Measurements from ENCODE around the gene PARP16.

GRCh38 chr15:65248511-65249255, 38.0 kb downstream of the PARP16 start:
- TF ChIP-seq EZH2phosphoT487 (IDR thresholded peaks at IDR 0.05; ENCODE audit: borderline replicate concordance): no peak
- no peak for TF ChIP-seq CTCF (conservative IDR thresholded peaks at IDR 0.05; ENCODE audit: low read length)

All from Loucy (cell line).